ENCODE results near the gene TBC1D23.

- TF ChIP-seq CTCF (conservative IDR thresholded peaks at IDR 0.05; ENCODE audit: low read length) (no peak), EZH2phosphoT487 (IDR thresholded peaks at IDR 0.05; ENCODE audit: borderline replicate concordance) (no peak)
Measured at GRCh38 chr3:100331660-100332059, 70.9 kb downstream of the TBC1D23 start.
